GM04504 (cell line): Measurements from ENCODE around the gene TMEM270.
A peak's percentile ranks its signal among the peaks of the same experiment; 100 is the strongest.
"Not testable (repeated sequence)": the region's sequence is repeated elsewhere in the genome, so short reads cannot be mapped to it uniquely, and the experiment has no call there.

ENCODE experiments used
- DNase-seq: peaks from one replicate; pipeline ENCODE4 v3.0.0-alpha.2; 2012; ENCODE audit warnings: low read depth

Gene TMEM270

DNA sequence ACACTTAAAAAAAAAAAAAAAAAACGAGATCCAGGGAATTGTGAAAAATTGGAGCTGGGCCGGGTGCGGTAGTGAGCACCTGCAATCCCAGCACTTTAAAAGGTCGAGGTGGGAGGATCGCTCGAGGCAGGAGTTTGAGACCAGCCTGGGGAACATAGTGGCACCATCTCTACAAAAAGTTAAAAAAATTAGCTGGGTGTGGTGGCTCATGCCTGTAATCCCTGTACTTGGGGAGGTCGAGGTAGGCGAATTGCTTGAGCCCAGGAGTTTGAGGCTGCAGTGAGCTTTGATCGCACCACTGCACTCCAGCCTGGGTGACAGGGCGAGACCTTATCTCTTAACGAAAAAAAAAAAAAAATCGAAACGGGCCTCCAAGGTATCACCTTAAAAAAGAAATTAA lies 28.2 kb upstream of the TMEM270 start:
- no peak for DNase-seq

DNA sequence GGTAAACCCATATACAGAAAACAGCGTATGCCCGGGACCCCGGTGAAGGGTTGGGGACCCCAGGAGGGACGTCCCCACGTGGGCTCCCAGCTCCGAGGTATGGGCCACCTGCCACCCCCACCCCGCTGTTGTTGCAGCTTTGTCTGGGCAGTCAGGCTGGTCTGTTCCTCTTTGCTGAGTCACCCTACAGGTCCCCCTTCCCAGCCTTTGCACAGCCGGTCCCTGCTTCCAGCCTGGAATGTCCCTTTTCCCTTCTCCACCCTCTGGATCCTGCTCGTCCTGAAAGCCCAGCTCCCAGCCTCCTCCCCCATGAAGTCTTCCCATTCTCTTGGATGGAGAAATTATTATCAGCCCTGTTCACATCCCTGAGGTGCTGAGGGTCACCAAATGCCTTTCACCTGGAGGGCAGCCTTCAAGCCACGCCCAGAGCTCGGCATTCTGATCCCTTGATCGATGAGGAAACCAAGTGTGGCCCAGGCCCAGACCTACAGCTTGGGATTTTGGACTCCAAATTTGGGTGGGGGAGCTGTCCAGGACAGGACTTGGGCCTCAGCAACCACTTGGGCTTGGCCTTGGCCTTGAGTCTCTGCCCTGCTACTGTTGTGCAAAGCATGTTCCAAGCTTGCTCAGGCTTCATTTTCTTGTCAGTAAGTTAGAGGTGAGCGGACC lies 27.6 kb upstream of the TMEM270 start:
- DNase-seq = no peak

DNA sequence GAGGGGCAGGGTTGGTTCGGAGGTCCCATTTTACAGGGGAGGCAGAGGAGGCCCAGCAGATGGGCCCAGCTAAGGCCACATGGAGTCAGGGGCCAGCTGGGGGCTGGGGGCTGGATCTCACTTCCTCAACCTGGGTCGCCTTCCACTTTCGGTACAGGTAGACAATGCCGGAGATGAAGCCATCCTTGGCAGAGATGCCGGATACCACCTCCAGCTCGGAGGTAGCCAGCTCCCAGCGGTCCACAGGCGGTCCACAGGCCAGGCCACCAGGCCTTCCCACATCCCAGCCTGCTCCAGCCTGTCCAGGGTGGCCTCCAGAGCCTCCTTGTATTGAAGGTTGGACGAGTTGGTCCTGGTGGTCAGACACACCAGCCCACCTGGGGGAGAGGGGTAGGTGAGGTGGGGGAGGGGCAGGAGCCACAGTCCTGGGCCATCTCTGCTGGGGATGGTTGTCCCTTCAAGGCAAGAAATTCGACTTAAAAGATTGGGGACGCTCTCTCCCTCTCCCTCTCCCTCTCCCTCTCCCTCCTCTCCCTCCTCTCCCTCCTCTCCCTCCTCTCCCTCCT lies 26.2 kb upstream of the TMEM270 start:
- DNase-seq = no peak

DNA sequence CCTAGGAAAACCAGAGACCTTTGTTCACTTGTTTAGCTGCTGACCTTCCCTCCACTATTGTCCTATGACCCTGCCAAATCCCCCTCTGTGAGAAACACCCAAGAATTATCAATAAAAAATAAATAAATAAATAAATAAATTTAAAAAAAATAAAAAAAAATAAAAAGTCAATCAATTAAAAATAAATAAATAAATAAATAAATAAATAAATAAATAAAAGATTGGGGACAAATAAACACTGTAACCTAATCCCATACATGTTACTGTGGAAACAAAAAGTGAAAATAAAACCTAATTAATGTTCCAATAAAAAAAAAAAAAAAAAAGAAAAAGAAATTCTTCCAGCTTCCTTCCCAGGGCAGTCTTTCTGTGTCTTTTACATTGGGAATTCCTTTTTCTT lies 23.8 kb upstream of the TMEM270 start:
- DNase-seq = not testable (repeated sequence)

DNA sequence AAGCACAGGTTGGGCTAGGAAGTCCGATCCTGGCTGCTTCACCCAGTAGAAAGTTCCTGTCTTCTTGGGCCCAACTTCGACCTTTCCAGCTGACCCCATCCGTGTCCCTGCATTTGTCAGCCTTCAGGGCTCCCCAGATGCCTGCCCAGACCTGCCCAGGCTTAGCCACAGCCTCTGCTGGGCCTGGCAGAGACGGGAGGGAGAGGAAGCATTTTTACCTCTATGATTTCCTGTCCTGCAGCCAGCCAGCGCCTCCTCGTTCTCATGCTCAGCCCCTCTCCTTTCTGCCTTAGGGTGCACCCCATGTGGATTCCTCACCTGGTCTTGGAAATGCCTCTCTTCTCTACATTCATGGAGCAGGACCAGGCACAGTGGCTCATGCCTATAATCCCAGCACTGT lies 22.3 kb upstream of the TMEM270 start:
- DNase-seq = no peak

DNA sequence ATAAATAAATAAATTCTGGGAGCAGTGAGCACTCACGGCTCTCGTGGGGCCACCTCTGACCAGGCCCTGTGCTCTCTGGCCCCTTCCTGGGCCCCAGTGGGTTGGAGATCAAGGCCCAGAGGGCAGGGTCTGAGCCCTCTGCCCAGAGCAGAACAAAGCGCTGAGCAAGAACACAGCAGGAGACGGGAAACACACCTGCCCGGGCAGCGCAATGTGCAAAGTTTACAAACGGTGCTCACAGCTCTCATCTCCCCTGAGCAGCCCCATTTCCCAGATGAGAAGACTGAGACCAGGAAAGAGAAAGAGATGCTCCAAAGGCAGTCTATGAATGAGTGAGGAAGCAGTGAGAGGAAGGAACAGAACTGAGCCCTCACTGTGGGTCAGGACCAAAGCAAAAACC lies 21.7 kb upstream of the TMEM270 start:
- no peak for DNase-seq

DNA sequence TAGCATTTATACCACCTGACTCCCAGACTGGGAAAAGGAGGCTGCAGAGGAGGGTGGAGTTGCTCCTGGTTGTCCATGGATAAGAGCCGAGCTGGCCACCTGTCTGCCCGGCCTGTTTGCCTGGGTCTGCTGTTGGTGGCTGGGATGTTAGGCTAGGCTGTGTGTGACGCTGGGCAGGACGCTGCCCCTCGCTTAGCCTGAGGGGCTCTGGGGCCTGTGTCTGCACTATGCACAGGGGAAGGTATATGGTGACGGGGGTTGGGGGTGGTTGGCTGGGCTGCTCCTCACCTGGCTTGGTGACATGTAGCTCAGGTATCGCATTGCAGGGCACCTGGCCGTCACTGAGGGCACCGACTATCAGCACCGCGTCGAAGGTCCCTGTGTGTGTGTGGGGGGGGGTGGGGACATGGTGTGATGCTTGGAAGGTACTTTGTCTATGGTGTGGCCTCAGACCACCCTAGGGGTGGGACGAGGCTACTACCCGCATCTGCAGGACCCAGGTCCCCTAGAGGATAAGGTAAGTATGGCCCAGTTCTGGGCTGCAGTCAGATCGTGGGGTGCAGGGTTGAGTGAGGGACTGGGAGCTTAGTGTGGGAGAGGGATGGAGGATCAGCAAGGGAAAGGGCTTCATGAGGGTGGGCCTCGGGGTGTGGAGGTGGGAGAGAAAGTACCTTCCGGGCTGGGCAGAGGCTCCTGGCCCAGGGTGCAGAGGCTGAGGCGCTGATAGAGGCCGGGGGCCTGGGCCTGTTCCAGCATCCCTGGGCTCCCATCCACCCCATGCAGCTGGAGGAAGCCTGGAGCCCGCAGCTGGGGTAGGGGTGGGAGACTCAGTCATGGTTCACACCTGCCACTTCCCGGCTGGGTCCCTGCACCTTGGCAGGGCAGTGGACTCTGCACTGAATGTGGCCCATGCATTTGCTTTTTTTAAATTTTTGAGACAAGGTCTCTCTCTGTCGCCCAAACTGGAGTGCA lies 20.9 kb upstream of the TMEM270 start:
- DNase-seq = no peak

DNA sequence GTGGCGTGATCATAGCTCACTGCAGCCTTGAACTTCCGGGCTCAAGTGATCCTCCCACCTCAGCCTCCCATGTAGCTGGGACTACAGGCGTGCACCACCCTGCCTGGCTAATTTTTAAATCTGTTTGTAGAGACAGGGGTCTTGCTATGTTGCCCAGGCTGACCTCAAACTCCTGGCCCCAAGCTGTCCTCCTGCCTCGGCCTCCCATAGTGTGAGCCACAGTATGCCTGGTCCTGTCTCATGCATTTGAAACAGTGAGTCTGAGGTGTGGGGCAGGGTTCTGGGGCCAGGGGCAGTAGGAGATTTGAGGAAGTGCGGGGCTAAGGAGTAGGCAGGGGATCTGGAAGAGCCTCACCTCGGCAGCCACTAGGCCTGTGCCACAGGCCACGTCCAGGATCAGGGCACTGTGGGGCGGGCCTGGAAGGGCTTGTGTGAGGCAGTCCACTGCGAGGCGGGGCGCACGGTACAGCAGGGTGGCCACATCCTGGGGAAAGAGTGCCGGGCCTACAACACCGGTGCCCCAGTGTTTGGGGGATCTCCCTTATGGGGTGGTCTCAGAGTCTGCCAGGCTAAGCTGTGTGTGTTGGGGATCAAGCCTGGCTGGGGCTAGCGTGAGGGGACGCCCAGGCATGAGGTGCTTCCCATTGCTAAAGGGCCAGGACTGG lies 20.1 kb upstream of the TMEM270 start:
- DNase-seq = no peak

DNA sequence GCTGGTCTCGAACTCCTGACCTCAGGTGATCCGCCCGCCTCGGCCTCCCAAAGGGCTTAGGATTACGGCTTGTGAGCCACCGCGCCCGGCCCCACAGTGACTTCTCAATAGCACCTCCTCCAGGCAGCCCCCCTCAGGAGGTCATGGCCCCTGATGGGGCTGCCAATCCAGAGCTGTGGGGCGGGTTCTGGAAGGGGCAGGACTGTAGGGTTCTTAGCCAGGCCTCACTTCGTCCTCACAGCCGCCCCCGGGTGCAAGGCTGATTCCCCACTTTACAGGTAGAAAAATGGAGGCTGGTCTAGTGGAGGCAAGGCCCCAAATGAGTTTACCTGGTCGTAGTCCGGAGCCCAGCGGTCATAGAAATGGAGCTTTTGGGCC lies 19.3 kb upstream of the TMEM270 start:
- DNase-seq = no peak

DNA sequence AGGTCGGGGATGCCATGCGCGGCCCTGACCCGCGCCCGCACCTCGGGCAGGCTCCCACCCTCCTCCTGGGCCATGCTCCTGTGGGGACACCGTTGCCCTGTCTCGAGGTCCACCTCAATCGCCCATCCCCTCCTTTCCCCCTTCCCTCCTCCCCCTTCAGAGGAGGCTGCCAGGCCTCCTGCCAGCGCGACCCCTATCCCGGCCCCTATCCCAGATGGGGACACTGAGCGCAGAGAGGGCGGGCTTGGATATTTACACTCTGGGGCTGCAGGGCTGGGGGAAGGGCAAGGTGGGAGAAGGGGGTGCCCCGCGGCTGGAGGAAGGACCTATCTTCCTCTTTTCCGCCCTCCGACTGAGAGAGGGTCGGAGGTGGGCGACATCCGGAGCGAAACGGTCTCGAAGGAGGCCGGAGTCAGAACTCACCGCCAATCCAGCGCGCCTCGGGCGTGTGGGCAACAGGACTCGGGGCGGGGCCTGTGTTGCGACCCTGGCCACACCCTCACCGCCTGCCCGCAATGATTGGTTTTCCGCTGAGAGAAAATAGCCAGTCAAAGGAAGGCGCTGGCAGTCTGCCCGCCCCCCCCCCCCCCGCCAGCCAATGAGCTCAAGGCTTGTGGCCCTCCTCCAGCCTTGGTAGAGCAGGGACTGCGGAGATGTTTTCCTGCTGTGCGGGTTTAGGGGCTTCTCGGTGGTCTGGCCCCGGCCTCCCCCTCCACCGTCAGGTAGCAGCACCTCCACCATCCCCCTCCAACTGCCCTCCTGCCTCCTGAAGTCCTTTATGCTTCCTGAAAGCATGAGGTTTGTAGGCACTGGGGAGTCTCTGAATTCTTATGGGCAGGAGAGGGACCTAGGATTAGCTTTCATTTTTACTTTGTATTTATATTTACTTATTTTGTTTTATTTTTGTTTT lies 18.6 kb upstream of the TMEM270 start, which contains the start of gene METTL27:
TSS of gene METTL27 (minus strand) at position 450 of the 910 bp plus-strand sequence. CDS start at position 74, 376 bp downstream.
- peak; percentile 84 for DNase-seq

DNA sequence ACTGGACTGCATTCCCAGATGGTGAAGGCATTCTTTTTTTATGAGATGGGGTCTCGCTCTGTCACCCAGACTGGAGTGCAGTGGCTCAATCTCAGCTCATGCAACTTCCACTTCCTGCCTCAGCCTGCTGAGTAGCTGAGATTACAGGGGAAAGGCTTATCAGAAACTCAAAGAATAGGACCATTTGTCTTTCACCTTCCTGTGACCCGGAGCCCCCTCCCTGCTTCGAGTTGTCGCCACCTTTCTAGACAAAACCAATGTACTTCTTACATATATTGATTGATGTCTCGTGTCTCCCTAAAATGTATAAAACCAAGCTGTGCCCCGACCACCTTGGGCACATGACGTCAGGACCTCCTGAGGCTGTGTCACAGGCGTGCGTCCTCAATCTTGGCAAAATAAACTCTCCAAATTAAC lies 16.8 kb upstream of the TMEM270 start:
- no peak for DNase-seq

DNA sequence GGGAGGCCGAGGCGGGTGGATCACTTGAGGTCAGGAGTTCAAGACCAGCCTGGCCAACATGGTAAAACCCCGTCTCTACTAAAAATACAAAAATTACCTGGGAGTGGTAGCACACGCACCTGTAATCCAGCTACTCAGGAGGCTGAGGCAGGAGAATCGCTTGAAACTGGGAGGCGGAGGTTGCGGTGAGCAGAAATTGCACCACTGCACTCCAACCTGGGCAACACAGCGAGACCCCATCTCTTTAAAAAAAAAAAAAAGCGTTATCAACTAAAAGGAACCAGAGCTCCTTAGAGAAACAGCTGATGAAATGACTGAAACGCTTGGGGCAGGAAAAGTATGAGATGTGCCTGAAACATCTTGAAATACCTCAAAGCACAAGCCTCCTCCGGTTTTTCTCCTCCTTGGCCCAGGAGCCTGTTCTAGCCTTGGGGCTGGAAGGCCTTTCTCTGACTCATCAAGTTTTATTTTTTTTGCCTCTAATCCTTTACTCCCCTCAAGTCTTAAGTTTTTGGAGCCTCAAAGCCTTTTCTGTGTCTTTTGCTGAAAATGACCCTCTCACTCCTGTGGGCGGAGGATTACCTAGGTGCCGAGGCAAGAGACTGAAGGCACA lies 16.0 kb upstream of the TMEM270 start:
- DNase-seq = peak; percentile 59

DNA sequence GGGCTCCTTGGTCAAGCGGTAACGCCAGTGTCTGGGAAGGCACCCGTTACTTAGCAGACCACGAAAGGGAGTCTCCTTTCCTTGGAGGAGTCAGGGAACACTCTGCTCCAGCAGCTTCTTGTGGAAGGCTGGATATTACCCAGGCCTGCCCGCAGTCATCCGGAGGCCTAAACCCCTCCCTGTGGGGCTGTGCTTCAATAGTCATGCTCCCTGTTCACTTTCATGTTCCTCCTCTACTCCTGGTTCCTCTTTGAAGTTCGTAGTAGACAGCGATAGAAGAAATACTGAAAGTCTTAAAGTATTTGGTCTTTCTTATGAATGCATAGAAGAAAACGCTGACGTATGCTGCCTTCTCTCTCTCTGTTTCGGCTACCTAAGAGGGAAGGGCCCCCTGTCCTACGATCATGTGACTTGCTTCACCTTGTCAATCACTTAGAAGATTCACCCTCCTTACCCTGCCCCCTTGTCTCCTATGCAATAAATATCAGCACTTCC lies 15.2 kb upstream of the TMEM270 start:
- DNase-seq = not testable (repeated sequence)

DNA sequence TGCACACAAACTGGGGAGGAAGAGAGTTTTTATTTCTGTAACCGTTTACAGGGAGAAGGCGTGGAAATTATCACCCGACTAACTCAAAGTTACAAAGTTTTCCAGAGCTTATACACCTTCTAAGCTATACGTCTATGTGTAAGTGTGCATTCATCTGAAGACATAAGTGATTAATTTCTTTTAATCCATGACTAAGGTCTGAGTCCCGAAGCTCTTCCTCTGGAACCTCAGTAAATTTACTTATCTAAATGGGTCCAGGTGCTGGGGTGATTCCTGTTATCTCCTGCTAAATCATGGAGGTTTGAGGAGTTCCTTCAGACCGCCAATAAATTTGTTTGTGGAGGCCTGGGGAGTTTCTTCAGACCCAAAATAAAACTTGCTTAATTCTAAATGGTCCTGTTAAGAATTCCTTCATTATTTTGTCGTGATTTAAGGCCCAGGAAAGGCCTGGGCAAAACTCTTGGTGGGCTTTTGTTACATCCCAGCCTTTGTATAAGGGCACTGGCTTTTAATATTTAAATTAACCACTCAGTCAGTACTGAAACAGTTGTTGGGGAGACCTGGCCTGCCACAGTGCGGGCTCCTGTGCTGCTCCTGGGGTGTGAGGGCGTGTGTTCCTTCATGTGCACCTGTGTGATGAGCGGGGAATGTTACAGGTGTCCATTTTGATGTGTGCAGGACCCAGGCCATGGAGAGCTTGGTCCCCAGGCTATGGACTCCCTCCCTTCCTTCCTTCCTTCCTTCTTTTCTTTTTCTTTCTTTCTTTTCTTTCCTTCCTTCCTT lies 12.8 kb upstream of the TMEM270 start:
- no peak for DNase-seq

DNA sequence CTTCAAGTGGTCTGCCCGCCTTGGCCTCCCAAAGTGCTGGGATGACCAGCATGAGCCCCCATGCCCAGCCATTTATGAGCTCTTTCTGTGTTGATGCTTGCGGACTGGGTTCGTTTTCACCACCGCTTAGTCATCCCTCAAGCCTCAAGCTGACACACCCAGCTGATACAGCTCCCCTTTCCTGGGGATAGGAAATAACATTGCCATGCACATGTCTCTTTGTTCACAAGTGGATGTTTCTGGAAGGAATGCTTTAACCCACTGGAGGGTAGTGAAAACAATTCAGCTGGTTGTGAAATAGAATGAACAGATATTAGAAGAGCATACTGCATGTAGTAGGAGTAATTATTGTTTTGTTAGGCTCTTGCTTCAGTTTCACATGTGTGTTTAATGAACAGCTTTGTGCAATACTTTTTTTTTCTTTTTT lies 10.2 kb upstream of the TMEM270 start:
- peak; percentile 98 for DNase-seq

DNA sequence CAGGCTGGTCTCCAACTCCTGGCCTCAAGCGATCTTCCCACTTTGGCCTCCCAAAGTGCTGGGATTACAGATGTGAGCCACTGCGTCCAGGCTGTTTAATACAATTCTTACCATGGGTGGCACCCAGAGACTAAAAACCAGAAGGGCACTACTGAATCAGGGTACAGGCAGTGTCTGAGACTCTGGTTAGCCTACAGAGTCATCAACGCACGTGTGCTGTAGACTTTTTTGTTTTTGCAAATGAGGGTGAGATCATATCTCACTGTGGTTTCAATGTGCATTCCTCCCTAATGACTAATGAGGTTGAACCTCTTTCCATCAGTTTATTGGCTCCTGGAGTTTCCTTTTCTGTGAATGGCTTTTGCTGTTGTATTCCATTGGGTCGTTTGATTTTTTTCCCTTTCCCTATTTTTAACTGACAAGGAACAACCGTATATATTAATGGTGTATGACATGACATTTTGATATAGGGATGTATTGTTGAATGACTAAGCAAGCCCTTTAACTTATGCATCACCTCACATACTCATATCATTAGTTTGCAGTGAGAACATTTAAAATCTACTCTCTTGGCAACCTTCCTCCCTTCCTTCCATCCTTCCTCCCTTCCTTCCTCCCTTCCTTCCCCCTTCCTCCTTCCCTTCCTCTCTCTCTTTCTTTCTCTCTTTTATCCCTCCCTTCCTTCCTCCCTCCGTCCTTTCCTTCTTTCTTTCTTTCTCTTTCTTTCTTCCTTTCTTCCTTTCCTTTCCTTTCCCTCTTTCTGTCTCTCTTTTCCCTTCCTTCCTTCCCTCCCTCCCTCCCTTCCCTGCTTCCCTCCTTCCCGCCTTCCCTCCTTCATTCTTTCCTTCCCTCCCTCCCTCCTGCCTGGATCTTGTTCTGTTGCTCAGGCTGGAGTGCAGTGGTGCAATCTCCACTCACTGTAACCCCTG lies 9.3 kb upstream of the TMEM270 start:
- DNase-seq = peak; percentile 95

DNA sequence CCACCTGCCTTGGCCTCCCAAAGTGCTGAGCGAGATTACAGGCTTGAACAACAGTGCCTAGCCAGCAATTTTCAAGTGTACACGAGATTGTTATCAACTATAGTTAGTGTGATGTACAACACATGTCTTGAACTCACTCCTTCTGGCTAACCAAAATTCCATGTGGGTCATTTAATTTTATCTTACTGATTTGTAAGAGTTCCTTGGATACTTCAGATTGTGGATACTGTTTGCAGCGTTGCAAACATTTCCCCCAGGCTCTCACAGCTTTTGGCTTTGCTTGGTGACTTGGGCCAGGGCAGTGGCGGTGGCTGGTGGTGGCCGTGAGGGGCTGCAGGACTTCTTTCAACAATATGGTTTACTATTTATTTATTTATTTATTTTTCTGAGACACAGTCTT lies 8.5 kb upstream of the TMEM270 start:
- no peak for DNase-seq

DNA sequence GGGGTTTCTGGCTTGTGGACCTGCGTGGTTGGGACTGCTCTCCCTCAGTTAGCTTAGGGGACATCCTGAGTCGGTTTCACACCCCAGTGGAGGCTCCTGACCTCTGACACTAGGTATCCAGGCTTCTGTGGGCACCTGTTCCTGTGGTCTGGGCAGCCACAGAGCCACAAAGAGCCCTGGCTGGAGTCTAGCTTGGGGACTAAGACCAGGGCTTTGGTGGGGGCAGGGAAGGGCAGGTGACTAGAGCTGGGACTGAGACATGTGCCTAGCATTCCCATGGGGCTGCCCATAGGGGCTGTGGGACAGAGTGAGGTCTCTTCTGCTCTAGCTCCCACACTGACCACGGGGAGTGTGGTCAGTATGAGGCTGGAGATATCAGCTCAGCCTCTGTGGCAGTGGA lies 4.0 kb upstream of the TMEM270 start:
- DNase-seq = no peak

DNA sequence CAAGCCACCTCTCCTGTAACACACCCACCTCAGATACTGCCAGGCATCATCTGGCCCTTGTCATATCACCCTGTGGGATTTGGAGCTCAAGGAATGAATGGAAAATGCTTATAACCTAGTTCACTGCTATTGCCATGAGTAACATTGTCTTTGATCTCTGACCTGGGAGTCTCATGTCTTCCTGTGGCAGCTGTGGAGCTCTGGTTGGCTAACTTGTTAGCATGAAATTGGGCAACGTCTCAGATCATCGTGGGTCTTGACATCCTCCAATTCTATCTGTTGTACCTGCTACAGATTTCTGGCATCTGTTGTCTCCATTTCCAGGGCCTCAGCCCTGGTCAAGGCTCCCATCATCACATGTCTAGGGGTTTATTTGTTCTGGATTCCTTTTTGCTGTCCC lies 2.2 kb upstream of the TMEM270 start:
- DNase-seq = no peak
